GM23248 (cell line): ENCODE measurements around the gene WDPCP. TPM values are rescaled to one million over a fixed set of nuclear protein-coding genes. Genes with fewer than 3 reads are reported as not detected.

ENCODE experiments used
- DNase-seq: peaks from one replicate; pipeline ENCODE4 v3.0.0-alpha.2; 2015
- H2AFZ ChIP-seq: fragments of 200-600 bp; sonication (generic); 2 replicates; pipeline ENCODE4 v1.6.1; 2016; ENCODE audit warnings: antibody characterized with exemption
- H3F3A ChIP-seq: fragments of 200-600 bp; sonication (generic); 2 replicates; pipeline ENCODE4 v1.6.1; 2016; ENCODE audit warnings: mild to moderate bottlenecking, antibody characterized with exemption, mixed run types; ENCODE audit not compliant: insufficient read depth
- H3K27ac ChIP-seq: fragments of 200-600 bp; sonication (generic); 2 replicates; pipeline ENCODE4 v1.5.1; 2016; ENCODE audit warnings: mild to moderate bottlenecking
- H3K27me3 ChIP-seq: fragments of 200-600 bp; sonication (generic); replicated peaks from 2 replicates; pipeline ENCODE4 v1.6.1; 2016; ENCODE audit warnings: mild to moderate bottlenecking; ENCODE audit not compliant: insufficient read depth
- H3K36me3 ChIP-seq: fragments of 200-600 bp; sonication (generic); 2 replicates; pipeline ENCODE4 v1.6.1; 2016; ENCODE audit warnings: low read depth, mild to moderate bottlenecking
- H3K4me1 ChIP-seq: fragments of 200-600 bp; sonication (generic); 2 replicates; pipeline ENCODE4 v1.6.1; 2016; ENCODE audit warnings: mild to moderate bottlenecking; ENCODE audit not compliant: insufficient read depth
- H3K4me2 ChIP-seq: fragments of 200-600 bp; sonication (generic); one replicate; pipeline ENCODE4 v1.6.1; 2016; ENCODE audit warnings: mild to moderate bottlenecking; ENCODE audit not compliant: unreplicated experiment
- H3K4me3 ChIP-seq: fragments of 200-600 bp; sonication (generic); 2 replicates; pipeline ENCODE4 v1.5.1; 2016; ENCODE audit warnings: mild to moderate bottlenecking
- H3K79me2 ChIP-seq: fragments of 200-600 bp; sonication (generic); 2 replicates; pipeline ENCODE4 v1.6.1; 2016; ENCODE audit warnings: mild to moderate bottlenecking; ENCODE audit not compliant: insufficient read depth
- H3K9ac ChIP-seq: fragments of 200-600 bp; sonication (generic); 2 replicates; pipeline ENCODE4 v1.6.1; 2016; ENCODE audit warnings: mild to moderate bottlenecking
- H3K9me2 ChIP-seq: fragments of 200-600 bp; sonication (generic); 2 replicates; pipeline ENCODE4 v1.6.1; 2016; ENCODE audit warnings: mixed run types, mild to moderate bottlenecking, moderate library complexity; ENCODE audit not compliant: insufficient read depth
- H3K9me3 ChIP-seq: fragments of 200-600 bp; sonication (generic); one replicate; pipeline ENCODE4 v1.6.1; 2017; ENCODE audit warnings: low read depth
- H4K20me1 ChIP-seq: fragments of 200-600 bp; sonication (generic); 2 replicates; pipeline ENCODE4 v1.6.0; 2016; ENCODE audit not compliant: insufficient read depth
- EZH2 ChIP-seq: fragments of 200-600 bp; sonication (generic); IDR thresholded peaks from 2 replicates; pipeline ENCODE4 v1.6.1; 2018; ENCODE audit warnings: antibody characterized with exemption, mild to moderate bottlenecking; ENCODE audit not compliant: insufficient read depth, poor library complexity, severe bottlenecking
- EZH2phosphoT487 ChIP-seq: fragments of 200-600 bp; sonication (generic); IDR thresholded peaks from 2 replicates; pipeline ENCODE4 v1.6.1; 2018; ENCODE audit warnings: antibody characterized with exemption, moderate library complexity, mild to moderate bottlenecking, low read depth; ENCODE audit not compliant: insufficient read depth
- WGBS, 2 experiments: methylation state at CpG; one replicate each; pipeline ENCODE4 v1.1.6; 2015 to 2017; ENCODE audit warnings: low lambda C conversion rate in 2 of 2, low coverage in 1 of 2; ENCODE audit errors: missing lambda C conversion rate in 2 of 2; 5-methylcytosine and 5-hydroxymethylcytosine counted together
- in situ Hi-C: fragments of 300-500 bp; cut with MboI; formaldehyde crosslinking; loops from 2 replicates; pipeline ENCODE4 v1.15.0; 2020
- polyA plus RNA-seq: library from polyadenylated mRNA; unstranded; fragments of >200 nt; fragmentation: Nextera tagmentation; extraction: Ambion mirVana; gene quantifications from 2 replicates; pipeline ENCODE4 v1.2.1, GENCODE V29; 2016
- total RNA-seq: library from RNA; depleted of rRNA; stranded (reverse); fragments of >200 nt; shearing (Covaris generic); gene quantifications from 2 replicates; pipeline ENCODE4 v1.2.3, GENCODE V29; 2014

WDPCP gene
- total and polyA plus RNA-seq, 2 experiments from 2014 or later = 6.0 to 8.1 TPM

GRCh38 chr2:63587814-63588384, 378 bp downstream of the WDPCP start:
- in situ Hi-C loops = no loop called here
- DNase-seq = peak; percentile 47
- peaks cover 88% of the 10 kb centered on the region for H3K79me2 ChIP-seq

DNA sequence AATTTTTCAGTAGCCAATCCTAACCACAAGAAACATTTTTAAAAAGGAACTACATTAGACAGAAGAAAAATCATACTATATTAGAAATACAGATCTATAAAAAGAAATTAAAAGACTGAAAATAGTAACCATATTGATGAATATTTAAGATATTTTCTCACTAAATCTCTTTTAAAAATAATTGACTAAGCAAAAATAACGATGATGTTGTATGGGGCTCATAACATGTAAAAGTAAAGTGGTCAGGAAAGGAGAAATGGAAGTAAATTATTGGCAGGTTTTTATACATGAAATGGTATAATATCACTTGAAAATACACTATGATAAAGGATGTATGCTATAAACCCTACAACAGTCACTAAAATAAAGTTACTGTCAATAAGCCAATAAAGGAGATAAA, 5.4 kb downstream of the WDPCP start:
- peaks cover 28% of the 10 kb centered on the region; the same call in 1 of the 2 replicates for H3F3A ChIP-seq
- no peak overlapping the region for H3K4me2 ChIP-seq
- H3K27ac ChIP-seq = no peak overlapping the region
- no peak for DNase-seq
- H3K4me3 ChIP-seq = no peak overlapping the region
- H3K79me2 ChIP-seq = peaks cover 90% of the 10 kb centered on the region
- 96 to 100% methylated on average over 1 of the region's 1 CpG for WGBS, 2 experiments
- no peak for TF ChIP-seq EZH2
- no peak for TF ChIP-seq EZH2phosphoT487
- H3K4me1 ChIP-seq = peaks cover 24% of the 10 kb centered on the region
- no peaks in the 10 kb centered on the region for H3K9me3 ChIP-seq
- no peaks in the 10 kb centered on the region for H3K36me3 ChIP-seq
- H3K9me2 ChIP-seq = no peaks in the 10 kb centered on the region
- no peak overlapping the region for H3K9ac ChIP-seq
- no peaks in the 10 kb centered on the region for H3K27me3 ChIP-seq
- in situ Hi-C loops = no loop called here
- H4K20me1 ChIP-seq = no peaks in the 10 kb centered on the region
- H2AFZ ChIP-seq = no peak overlapping the region

More at GRCh38 chr2:63587814-63588384, 378 bp downstream of the WDPCP start:
- whole genome bisulfite sequencing, 2 experiments = 2% methylated on average over 33 of the region's 33 CpGs
- peaks cover 26% of the 10 kb centered on the region for H3K4me1 ChIP-seq
- peak overlapping the region; percentile 84 for H3K9ac ChIP-seq
- H2AFZ ChIP-seq = peak overlapping the region; percentile 97
- peak overlapping the region; percentile 93 for H3K4me2 ChIP-seq
- H3K27me3 ChIP-seq = no peaks in the 10 kb centered on the region
- peak overlapping the region; percentile 98 for H3K4me3 ChIP-seq
- TF ChIP-seq EZH2 = no peak
- no peak for TF ChIP-seq EZH2phosphoT487
- H3F3A ChIP-seq = peaks cover 6% of the 10 kb centered on the region; the same call in 1 of the 2 replicates
- H3K36me3 ChIP-seq = no peaks in the 10 kb centered on the region
- H3K9me3 ChIP-seq = no peaks in the 10 kb centered on the region
- no peaks in the 10 kb centered on the region for H3K9me2 ChIP-seq
- H3K27ac ChIP-seq = peak overlapping the region; percentile 82
- no peaks in the 10 kb centered on the region for H4K20me1 ChIP-seq

GRCh38 chr2:63581298-63581961, 6.8 kb downstream of the WDPCP start:
- H3K4me2 ChIP-seq = peak overlapping the region; percentile 71

GRCh38 chr2:63580651-63581297, 7.5 kb downstream of the WDPCP start:
- Histone ChIP-seq H3K9me3 (no peaks in the 10 kb centered on the region), H4K20me1 (no peaks in the 10 kb centered on the region), H3K27ac (peak overlapping the region; percentile 89), H3K36me3 (no peaks in the 10 kb centered on the region), H3F3A (peaks cover 21% of the 10 kb centered on the region; the same call in 1 of the 2 replicates), H2AFZ (peak overlapping the region; percentile 50), H3K27me3 (no peaks in the 10 kb centered on the region), H3K4me3 (peak overlapping the region; percentile 46), H3K4me1 (peaks cover 16% of the 10 kb centered on the region), H3K9me2 (no peaks in the 10 kb centered on the region), H3K9ac (peak overlapping the region; percentile 75), H3K79me2 (peaks cover 87% of the 10 kb centered on the region), H3K4me2 (peak overlapping the region; percentile 71)
- WGBS, 2 experiments = 60 to 62% methylated on average over 4 of the region's 4 CpGs
- in situ Hi-C loops = no loop called here
- peak; percentile 30 for DNase-seq
- no peak for TF ChIP-seq EZH2
- no peak for TF ChIP-seq EZH2phosphoT487

More at GRCh38 chr2:63581298-63581961, 6.8 kb downstream of the WDPCP start:
- no peaks in the 10 kb centered on the region for H3K27me3 ChIP-seq
- peak overlapping the region; percentile 50 for H2AFZ ChIP-seq
- no peaks in the 10 kb centered on the region for H3K36me3 ChIP-seq
- peak overlapping the region; percentile 89 for H3K27ac ChIP-seq
- peaks cover 21% of the 10 kb centered on the region; the same call in 1 of the 2 replicates for H3F3A ChIP-seq
- peak overlapping the region; percentile 46 for H3K4me3 ChIP-seq
- TF ChIP-seq EZH2phosphoT487 (no peak), EZH2 (no peak)
- H3K9ac ChIP-seq = peak overlapping the region; percentile 75
- peaks cover 87% of the 10 kb centered on the region for H3K79me2 ChIP-seq
- H3K9me3 ChIP-seq = no peaks in the 10 kb centered on the region
- peaks cover 16% of the 10 kb centered on the region for H3K4me1 ChIP-seq
- H3K9me2 ChIP-seq = no peaks in the 10 kb centered on the region
- no peaks in the 10 kb centered on the region for H4K20me1 ChIP-seq
- WGBS, 2 experiments = 16 to 23% methylated on average over 5 of the region's 5 CpGs
- peak; percentile 91 for DNase-seq
- in situ Hi-C loops = no loop called here
